Activated CD4-positive, alpha-beta T cell treated with anti-CD3 and anti-CD28 coated beads, Interleukin-2, amount 10 ng/mL, durations not matched to agents 24 days and 14 days (primary cell): ENCODE data around the gene C2CD4A. TPM values are rescaled to one million over a fixed set of nuclear protein-coding genes. Genes with fewer than 3 reads are reported as not detected.

Source experiments
- DNase-seq: peaks from one replicate; pipeline ENCODE4 v3.0.0; 2022
- H3K27ac Mint-ChIP-seq: one replicate; pipeline ENCODE4 v1.8.0; 2022; ENCODE audit warnings: mild to moderate bottlenecking, mixed read lengths
- H3K27me3 Mint-ChIP-seq: one replicate; pipeline ENCODE4 v1.8.0; 2022; ENCODE audit warnings: mixed read lengths
- H3K36me3 Mint-ChIP-seq: one replicate; pipeline ENCODE4 v1.8.0; 2022; ENCODE audit warnings: low read depth, mild to moderate bottlenecking, mixed read lengths
- H3K4me1 Mint-ChIP-seq: one replicate; pipeline ENCODE4 v1.8.0; 2021; ENCODE audit warnings: mixed read lengths
- H3K4me3 Mint-ChIP-seq: one replicate; pipeline ENCODE4 v1.8.0; 2022; ENCODE audit warnings: mild to moderate bottlenecking, moderate library complexity, mixed read lengths
- H3K9me3 Mint-ChIP-seq: one replicate; pipeline ENCODE4 v1.8.0; 2021; ENCODE audit warnings: mixed read lengths
- intact Hi-C: fragments of 100-400 bp; cut with micrococcal nuclease; formaldehyde crosslinking; loops from one replicate; pipeline ENCODE4 v1.15.1; 2023
- total RNA-seq: library from RNA; stranded (reverse); gene quantifications from 2 replicates; pipeline ENCODE4 v1.2.3, GENCODE V29; 2022

C2CD4A gene
- total RNA-seq, 1 donor from 2014 or later = 0.05 TPM

- intact Hi-C loops = loop anchor here (1.0 to 2.0 kb wide), 2 partner anchors 8 to 58 kb away; partner anchors contain the start of gene VPS13C
- Mint-ChIP-seq H3K27ac (peak overlapping the region; percentile 73), H3K4me1 (peaks cover 23% of the 10 kb centered on the region), H3K36me3 (no peaks in the 10 kb centered on the region), H3K4me3 (no peak overlapping the region), H3K9me3 (no peaks in the 10 kb centered on the region), H3K27me3 (no peaks in the 10 kb centered on the region)
- no peak for DNase-seq
Observed at GRCh38 chr15:62118520-62119226, 51.9 kb downstream of the C2CD4A start.

- intact Hi-C loops = loop anchor here (1.0 to 2.0 kb wide), 2 partner anchors 9 to 59 kb away; partner anchors contain the start of gene VPS13C
- peaks cover 30% of the 10 kb centered on the region for H3K4me1 Mint-ChIP-seq
Observed at GRCh38 chr15:62119227-62119864, 52.6 kb downstream of the C2CD4A start.

DNA sequence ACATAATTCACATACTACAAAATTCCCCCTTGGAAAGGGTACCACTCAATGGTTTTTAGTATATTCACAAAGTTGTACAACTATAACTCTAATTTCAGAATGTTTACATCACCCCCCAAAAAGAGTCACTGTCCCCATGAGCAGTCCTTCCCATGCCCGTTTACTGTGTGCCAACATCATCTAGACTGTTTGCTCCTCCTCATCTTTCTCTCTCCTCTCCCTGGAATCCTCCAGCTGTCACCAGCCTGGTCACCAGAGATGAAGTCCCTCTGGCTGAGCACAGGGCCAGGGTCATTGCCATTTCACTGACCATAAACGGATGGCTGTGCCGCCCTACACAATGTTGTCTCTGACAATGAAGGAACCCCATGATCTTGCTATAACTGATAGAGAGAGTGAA is 53.1 kb downstream of the C2CD4A start:
- H3K4me1 Mint-ChIP-seq = peaks cover 34% of the 10 kb centered on the region
- no peak for DNase-seq
- no peaks in the 10 kb centered on the region for H3K27me3 Mint-ChIP-seq
- peak overlapping the region; percentile 81 for H3K27ac Mint-ChIP-seq
- H3K9me3 Mint-ChIP-seq = no peaks in the 10 kb centered on the region
- H3K36me3 Mint-ChIP-seq = no peaks in the 10 kb centered on the region
- H3K4me3 Mint-ChIP-seq = no peak overlapping the region
- intact Hi-C loops = loop anchor here (1.0 to 2.0 kb wide), 2 partner anchors 10 to 59 kb away; partner anchors contain the start of gene VPS13C

More at GRCh38 chr15:62119227-62119864, 52.6 kb downstream of the C2CD4A start:
- peak; percentile 72 for DNase-seq
- H3K9me3 Mint-ChIP-seq = no peaks in the 10 kb centered on the region
- H3K27me3 Mint-ChIP-seq = no peaks in the 10 kb centered on the region
- H3K36me3 Mint-ChIP-seq = no peaks in the 10 kb centered on the region
- peak overlapping the region; percentile 11 for H3K4me3 Mint-ChIP-seq
- peak overlapping the region; percentile 81 for H3K27ac Mint-ChIP-seq

Other genes starting within 250 kb of the C2CD4A start
- 51.5 and 54.8 TPM in 2 replicates for gene VPS13C, start 6.5 kb upstream of the C2CD4A start, total RNA-seq
- 0.45 and 0.58 TPM in 2 replicates for gene C2CD4B, start 98.3 kb downstream of the C2CD4A start, total RNA-seq